SW480 (cell line): ENCODE results near the gene TUBB8.
"Not testable (repeated sequence)": the region's sequence is repeated elsewhere in the genome, so short reads cannot be mapped to it uniquely, and the experiment has no call there.

Source experiments
- DNase-seq: peaks from one replicate; pipeline ENCODE4 v3.0.0-alpha.2; 2016; ENCODE audit warnings: low spot score

The TUBB8 gene

DNA sequence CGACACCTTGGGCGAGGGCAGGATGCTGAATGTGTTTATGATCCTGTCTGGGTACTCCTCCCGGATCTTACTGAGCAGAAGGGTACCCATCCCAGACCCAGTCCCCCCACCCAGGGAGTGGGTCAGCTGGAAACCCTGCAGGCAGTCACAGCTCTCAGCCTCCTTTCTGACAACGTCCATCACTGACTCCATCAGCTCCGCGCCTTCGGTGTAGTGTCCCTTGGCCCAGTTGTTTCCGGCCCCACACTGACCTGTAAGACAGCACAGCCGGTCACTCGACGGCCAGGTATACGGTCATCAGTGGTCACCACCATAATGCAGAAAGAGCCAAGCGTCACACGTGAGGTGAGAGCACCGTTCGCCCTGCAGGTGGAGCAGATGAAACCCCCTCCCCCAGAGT is 1.2 kb downstream of the TUBB8 start:
- DNase-seq: not testable (repeated sequence)

DNA sequence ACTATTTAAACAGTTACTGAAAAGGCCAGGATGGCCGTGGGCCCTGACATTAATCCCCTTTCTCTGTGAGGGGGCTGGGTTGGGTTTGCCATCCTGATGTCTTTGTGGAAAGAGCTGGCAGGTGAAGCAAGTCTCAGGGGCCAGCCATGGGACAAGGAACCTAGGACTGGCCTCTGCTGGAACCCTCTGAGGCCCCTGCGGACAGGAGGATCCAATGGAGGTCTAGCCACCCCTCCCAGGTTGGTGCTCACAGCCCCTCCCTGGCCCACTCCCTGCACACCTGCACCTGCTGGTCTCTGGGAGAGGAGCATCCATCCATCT is 35.8 kb downstream of the TUBB8 start:
- not testable (repeated sequence) for DNase-seq

DNA sequence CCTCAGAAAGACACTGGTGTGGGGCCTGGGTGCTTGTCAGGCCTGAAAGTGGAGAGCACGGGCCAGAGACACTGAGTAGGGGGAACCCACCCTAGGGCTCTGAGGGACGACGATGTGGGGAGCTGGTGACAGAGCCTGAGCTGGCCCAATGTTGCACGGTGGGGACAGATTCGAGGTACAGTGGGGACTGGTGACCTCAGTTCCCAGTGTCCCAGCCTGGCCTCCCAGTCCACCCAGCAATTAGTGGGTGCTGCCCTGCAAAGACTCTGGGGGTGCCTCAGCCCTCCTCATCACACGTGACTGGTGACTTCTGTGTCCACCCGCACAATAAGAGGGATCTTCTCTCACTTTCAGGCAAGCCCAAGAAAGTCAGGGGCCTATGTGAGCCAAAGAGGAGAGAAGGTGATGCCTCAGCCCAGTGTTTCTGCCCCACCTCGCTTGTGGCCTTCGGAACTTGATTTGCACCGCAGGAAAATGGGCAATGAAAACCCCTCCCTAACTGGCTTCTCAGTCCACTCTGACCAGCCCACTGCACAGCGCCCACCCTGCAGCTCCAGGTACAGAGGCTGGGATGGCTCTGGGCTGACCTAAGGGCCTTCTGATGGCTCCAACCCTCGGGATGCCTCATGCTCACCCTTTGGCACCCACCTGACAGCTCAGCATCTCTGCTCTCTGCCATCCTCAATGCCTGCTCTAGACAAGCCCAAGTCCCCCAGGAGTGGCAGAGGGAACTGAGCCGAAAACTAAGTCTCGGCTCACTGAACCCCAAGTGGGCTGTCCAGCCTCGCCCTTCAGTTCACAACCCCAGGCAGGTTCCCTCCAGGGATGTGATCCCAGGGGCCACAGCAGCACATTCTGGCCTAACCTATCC is 36.4 kb downstream of the TUBB8 start:
- not testable (repeated sequence) for DNase-seq

DNA sequence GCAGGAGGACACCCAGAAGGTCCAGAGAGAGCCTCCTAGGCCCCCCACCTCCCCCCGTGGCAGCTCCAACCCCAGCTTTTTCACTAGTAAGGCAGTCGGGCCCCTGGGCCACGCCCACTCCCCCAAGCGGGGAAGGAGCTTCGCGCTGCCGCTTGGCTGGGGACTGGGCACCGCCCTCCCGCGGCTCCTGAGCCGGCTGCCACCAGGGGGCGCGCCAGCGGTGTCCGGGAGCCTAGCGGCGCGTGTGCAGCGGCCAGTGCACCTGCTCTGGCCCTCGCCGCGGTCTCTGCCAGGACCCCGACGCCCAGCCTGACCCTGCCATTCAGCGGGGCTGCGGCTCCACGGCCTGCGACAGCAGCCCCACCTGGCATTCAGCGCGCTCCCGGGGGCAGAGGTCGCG is 37.8 kb downstream of the TUBB8 start:
- not testable (repeated sequence) for DNase-seq

DNA sequence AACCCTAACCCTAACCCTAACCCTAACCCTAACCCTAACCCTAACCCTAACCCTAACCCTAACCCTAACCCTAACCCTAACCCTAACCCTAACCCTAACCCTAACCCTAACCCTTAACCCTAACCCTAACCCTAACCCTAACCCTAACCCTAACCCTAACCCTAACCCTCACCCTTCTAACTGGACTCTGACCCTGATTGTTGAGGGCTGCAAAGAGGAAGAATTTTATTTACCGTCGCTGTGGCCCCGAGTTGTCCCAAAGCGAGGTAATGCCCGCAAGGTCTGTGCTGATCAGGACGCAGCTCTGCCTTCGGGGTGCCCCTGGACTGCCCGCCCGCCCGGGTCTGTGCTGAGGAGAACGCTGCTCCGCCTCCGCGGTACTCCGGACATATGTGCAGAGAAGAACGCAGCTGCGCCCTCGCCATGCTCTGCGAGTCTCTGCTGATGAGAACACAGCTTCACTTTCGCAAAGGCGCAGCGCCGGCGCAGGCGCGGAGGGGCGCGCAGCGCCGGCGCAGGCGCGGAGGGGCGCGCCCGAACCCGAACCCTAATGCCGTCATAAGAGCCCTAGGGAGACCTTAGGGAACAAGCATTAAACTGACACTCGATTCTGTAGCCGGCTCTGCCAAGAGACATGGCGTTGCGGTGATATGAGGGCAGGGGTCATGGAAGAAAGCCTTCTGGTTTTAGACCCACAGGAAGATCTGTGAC is 38.7 kb downstream of the TUBB8 start:
- not testable (repeated sequence) for DNase-seq
